Stomach (tissue), 4 donors: Measurements from ENCODE around the gene PLSCR2.

Experiments used
- CTCF ChIP-seq, 7 experiments: fragments of 450-650 bp in 4 of 7; fragments of 200-600 bp in 3 of 7; sonication (generic) in 3 of 7; IDR thresholded peaks; one replicate each; pipeline ENCODE4 v1.5.1; 2016 to 2019; ENCODE audit warnings: antibody characterized with exemption in 7 of 7, control low read depth in 2 of 7, mild to moderate bottlenecking in 1 of 7
- POLR2A ChIP-seq, 4 donors: fragments of 450-650 bp; IDR thresholded peaks; one replicate each; pipeline ENCODE4 v1.6.1; 2016; ENCODE audit warnings: antibody characterized with exemption in 4 of 4, control low read depth in 2 of 4, mild to moderate bottlenecking in 1 of 4, moderate library complexity in 1 of 4
- POLR2AphosphoS5 ChIP-seq, 3 donors: sonication (generic); formaldehyde crosslinking; IDR thresholded peaks; one replicate each; pipeline ENCODE4 v1.6.1; 2016; ENCODE audit warnings: antibody characterized with exemption in 3 of 3

DNA sequence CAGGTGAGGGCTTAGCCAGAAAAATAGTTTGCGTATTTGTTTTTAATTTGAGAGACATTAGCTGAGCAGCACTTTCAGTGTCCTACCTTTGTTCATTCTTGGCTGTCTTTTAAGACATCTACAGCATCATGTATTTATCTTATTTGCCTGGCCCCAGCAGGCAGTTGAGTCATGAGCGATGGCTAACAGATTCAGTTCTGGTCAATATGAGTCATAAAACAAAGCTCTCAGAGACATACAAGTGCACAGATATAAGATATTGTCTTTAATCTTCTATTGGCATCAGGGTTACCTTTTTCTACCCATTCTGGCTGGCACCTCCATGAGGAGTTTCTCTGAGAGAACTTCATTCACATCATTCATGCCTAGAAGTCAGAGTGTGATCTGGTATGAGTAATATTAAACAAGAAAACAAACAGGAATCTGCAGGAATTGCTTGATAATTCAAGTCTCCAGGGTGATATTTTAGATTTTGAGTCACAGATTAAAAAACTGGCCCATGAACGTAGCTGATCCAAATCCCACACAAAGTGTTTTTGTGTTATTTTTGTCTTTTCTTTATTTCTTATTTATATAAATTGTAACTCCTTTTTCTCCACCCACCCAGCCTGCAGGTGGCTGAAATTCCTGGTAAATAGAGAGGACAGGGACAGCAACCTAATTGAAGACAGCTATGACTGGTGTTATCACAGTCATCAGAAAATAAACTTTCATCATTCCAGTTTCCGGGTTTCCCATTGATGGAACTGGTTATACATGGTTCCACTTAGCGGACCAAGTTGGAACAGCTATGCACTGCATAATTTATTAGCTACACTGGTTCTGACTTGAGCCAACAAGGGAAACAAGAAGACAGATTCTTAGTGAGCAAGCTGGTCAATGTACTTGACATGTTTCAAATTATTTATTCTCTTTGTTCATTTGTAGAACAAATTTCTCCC is 47.3 kb downstream of the PLSCR2 start:
- no peak for TF ChIP-seq CTCF (IDR thresholded peaks at IDR 0.05)
- no peak for TF ChIP-seq POLR2A (IDR thresholded peaks at IDR 0.05)
- TF ChIP-seq POLR2AphosphoS5 (IDR thresholded peaks at IDR 0.05), result no peak
